Measurements from ENCODE around the gene LILRA5. TPM values are rescaled to one million over a fixed set of nuclear protein-coding genes. Genes with fewer than 3 reads are reported as not detected.

The LILRA5 gene
- total RNA-seq, 2 donors from 2014 or later, result 1.1 to 3.5 TPM

GRCh38 chr19:54271106-54271505, 41.9 kb downstream of the LILRA5 start:
- H3K27ac Mint-ChIP-seq, result no peak overlapping the region
- DNase-seq (no peak), ATAC-seq (no peak)
- H3K4me3 Mint-ChIP-seq, result no peak overlapping the region
- H3K4me1 Mint-ChIP-seq, result peaks cover 3% of the 10 kb centered on the region
- peaks cover 3% of the 10 kb centered on the region for H3K36me3 Mint-ChIP-seq (ENCODE audit: low read depth)
- H3K9me3 ChIP-seq (ENCODE audit: control insufficient read depth, low read length, poor library complexity, severe bottlenecking), result no peaks in the 10 kb centered on the region
- peaks cover 45% of the 10 kb centered on the region for H3K27me3 Mint-ChIP-seq

GRCh38 chr19:54268936-54269335, 44.0 kb downstream of the LILRA5 start:
- no peak for ATAC-seq
- Mint-ChIP-seq H3K27me3 (peaks cover 37% of the 10 kb centered on the region), H3K4me1 (peaks cover 6% of the 10 kb centered on the region), H3K4me3 (no peak overlapping the region), H3K36me3 (ENCODE audit: low read depth) (no peaks in the 10 kb centered on the region), H3K27ac (no peak overlapping the region)
- H3K9me3 ChIP-seq (ENCODE audit: control insufficient read depth, low read length, poor library complexity, severe bottlenecking), result no peaks in the 10 kb centered on the region
- no peak for DNase-seq

GRCh38 chr19:54266133-54266532, 46.8 kb downstream of the LILRA5 start:
- Mint-ChIP-seq H3K36me3 (ENCODE audit: low read depth) (no peaks in the 10 kb centered on the region), H3K27ac (no peak overlapping the region), H3K4me3 (no peak overlapping the region), H3K4me1 (peaks cover 3% of the 10 kb centered on the region), H3K27me3 (peaks cover 25% of the 10 kb centered on the region)
- peak; percentile 77 for ATAC-seq
- H3K9me3 ChIP-seq (ENCODE audit: control insufficient read depth, low read length, poor library complexity, severe bottlenecking), result no peaks in the 10 kb centered on the region
- DNase-seq, result peak; percentile 20 to 70 (median 35)

GRCh38 chr19:54262470-54262869, 50.5 kb downstream of the LILRA5 start:
- no peaks in the 10 kb centered on the region for H3K36me3 Mint-ChIP-seq (ENCODE audit: low read depth)
- peaks cover 18% of the 10 kb centered on the region for H3K27me3 Mint-ChIP-seq
- no peak for DNase-seq
- no peaks in the 10 kb centered on the region for H3K9me3 ChIP-seq (ENCODE audit: control insufficient read depth, low read length, poor library complexity, severe bottlenecking)
- H3K27ac Mint-ChIP-seq, result no peak overlapping the region
- H3K4me1 Mint-ChIP-seq, result peaks cover 3% of the 10 kb centered on the region
- H3K4me3 Mint-ChIP-seq, result no peak overlapping the region
- ATAC-seq, result no peak

- H3K36me3 Mint-ChIP-seq (ENCODE audit: low read depth), result no peaks in the 10 kb centered on the region
These were observed 50.9 kb downstream of the LILRA5 start for GRCh38 chr19:54262066-54262465.

GRCh38 chr19:54257116-54257480, 55.9 kb downstream of the LILRA5 start, which contains the start of gene LILRB5:
Gene LILRB5, minus strand, starts transcription at chr19:54257273. Its CDS starts 80 bp downstream, at chr19:54257193.
- Mint-ChIP-seq H3K27me3 (peaks cover 23% of the 10 kb centered on the region), H3K4me1 (no peaks in the 10 kb centered on the region), H3K27ac (no peak within 1 kb of the TSS), H3K36me3 (ENCODE audit: low read depth) (peaks cover 3% of the 10 kb centered on the region), H3K4me3 (no peak within 1 kb of the TSS)
- DNase-seq, result no peak
- no peak for ATAC-seq
- H3K9me3 ChIP-seq (ENCODE audit: control insufficient read depth, low read length, poor library complexity, severe bottlenecking), result no peaks in the 10 kb centered on the region

More at GRCh38 chr19:54262066-54262465, 50.9 kb downstream of the LILRA5 start:
- ATAC-seq, result no peak
- DNase-seq, result no peak
- H3K27ac Mint-ChIP-seq, result no peak overlapping the region
- H3K4me3 Mint-ChIP-seq, result no peak overlapping the region
- no peaks in the 10 kb centered on the region for H3K9me3 ChIP-seq (ENCODE audit: control insufficient read depth, low read length, poor library complexity, severe bottlenecking)
- H3K27me3 Mint-ChIP-seq, result peaks cover 19% of the 10 kb centered on the region
- peaks cover 3% of the 10 kb centered on the region for H3K4me1 Mint-ChIP-seq

Other genes with a start within 250 kb of the LILRA5 start
- under 1 TPM in 1 of 2 donors, not detected in 1; 0.73 TPM for gene VSTM1, start 249.3 kb downstream of the LILRA5 start, total RNA-seq
- gene TARM1, start 231.8 kb downstream of the LILRA5 start, total RNA-seq, result not detected
- gene OSCAR, start 212.4 kb downstream of the LILRA5 start, total RNA-seq, result 1 to 10 TPM in 1 of 2 donors, under 1 TPM in 1; 0.83 to 2.5 TPM
- gene NDUFA3, start 210.3 kb downstream of the LILRA5 start, total RNA-seq, result 10 to 100 TPM; 49.9 to 54.6 TPM
- gene TFPT, start 197.5 kb downstream of the LILRA5 start, total RNA-seq, result 10 to 100 TPM; 14.9 TPM
- 10 to 100 TPM; 49.4 to 56.8 TPM for gene PRPF31, start 197.4 kb downstream of the LILRA5 start, total RNA-seq
- gene CNOT3, start 175.4 kb downstream of the LILRA5 start, total RNA-seq, result 10 to 100 TPM; 44.5 to 45.4 TPM
- gene LENG1, start 153.4 kb downstream of the LILRA5 start, total RNA-seq, result 1 to 10 TPM; 8.0 to 9.0 TPM
- 1 to 10 TPM; 1.3 to 3.1 TPM for gene TMC4, start 140.0 kb downstream of the LILRA5 start, total RNA-seq
- 10 to 100 TPM; 18.4 to 24.5 TPM for gene MBOAT7, start 123.6 kb downstream of the LILRA5 start, total RNA-seq
- gene TSEN34, start 121.9 kb downstream of the LILRA5 start, total RNA-seq, result 1 to 10 TPM; 8.1 to 8.9 TPM
- 1,000 to 10,000 TPM; 1,676 to 1,883 TPM for gene RPS9, start 112.3 kb downstream of the LILRA5 start, total RNA-seq
- 1 to 10 TPM; 5.2 to 6.2 TPM for gene LILRB3, start 90.2 kb downstream of the LILRA5 start, total RNA-seq
- gene LILRA6, start 70.4 kb downstream of the LILRA5 start, total RNA-seq, result 1 to 10 TPM in 1 of 2 donors, under 1 TPM in 1; 0.91 to 2.4 TPM
- gene LILRB5, start 55.9 kb downstream of the LILRA5 start, total RNA-seq, result under 1 TPM in 1 of 2 donors, not detected in 1; 0.20 TPM
- gene LILRB2, start 32.1 kb downstream of the LILRA5 start, total RNA-seq, result 1 to 10 TPM; 1.5 to 6.3 TPM
- gene LILRA4, start 26.0 kb upstream of the LILRA5 start, total RNA-seq, result under 1 TPM in 1 of 2 donors, not detected in 1; 0.86 TPM
- gene LAIR1, start 51.8 kb upstream of the LILRA5 start, total RNA-seq, result 10 to 100 TPM; 21.5 to 22.2 TPM
- gene TTYH1, start 102.3 kb upstream of the LILRA5 start, total RNA-seq, result not detected
- gene LENG8, start 136.0 kb upstream of the LILRA5 start, total RNA-seq, result 100 to 1,000 TPM; 471 to 480 TPM
- gene LENG9, start 150.6 kb upstream of the LILRA5 start, total RNA-seq, result 1 to 10 TPM; 4.4 to 6.0 TPM
- gene CDC42EP5, start 160.1 kb upstream of the LILRA5 start, total RNA-seq, result not detected
- gene LAIR2, start 189.7 kb upstream of the LILRA5 start, total RNA-seq, result 1 to 10 TPM in 1 of 2 donors, under 1 TPM in 1; 0.94 to 1.7 TPM

Measured in T-helper 17 cell (primary cell).